M059J (cell line): ENCODE data around the gene CUZD1. TPM values are rescaled to one million over a fixed set of nuclear protein-coding genes. Genes with fewer than 3 reads are reported as not detected.
"Not testable (repeated sequence)": the region's sequence is repeated elsewhere in the genome, so short reads cannot be mapped to it uniquely, and the experiment has no call there.

ENCODE experiments used
- DNase-seq: peaks from one replicate; pipeline ENCODE4 v3.0.0-alpha.2; 2012; ENCODE audit warnings: low read depth
- total RNA-seq: library from RNA; depleted of rRNA; stranded (reverse); fragments of >200 nt; shearing (Covaris generic); gene quantifications from 2 replicates; pipeline ENCODE4 v1.2.3, GENCODE V29; 2014; rRNA removed

The CUZD1 gene, protein sequence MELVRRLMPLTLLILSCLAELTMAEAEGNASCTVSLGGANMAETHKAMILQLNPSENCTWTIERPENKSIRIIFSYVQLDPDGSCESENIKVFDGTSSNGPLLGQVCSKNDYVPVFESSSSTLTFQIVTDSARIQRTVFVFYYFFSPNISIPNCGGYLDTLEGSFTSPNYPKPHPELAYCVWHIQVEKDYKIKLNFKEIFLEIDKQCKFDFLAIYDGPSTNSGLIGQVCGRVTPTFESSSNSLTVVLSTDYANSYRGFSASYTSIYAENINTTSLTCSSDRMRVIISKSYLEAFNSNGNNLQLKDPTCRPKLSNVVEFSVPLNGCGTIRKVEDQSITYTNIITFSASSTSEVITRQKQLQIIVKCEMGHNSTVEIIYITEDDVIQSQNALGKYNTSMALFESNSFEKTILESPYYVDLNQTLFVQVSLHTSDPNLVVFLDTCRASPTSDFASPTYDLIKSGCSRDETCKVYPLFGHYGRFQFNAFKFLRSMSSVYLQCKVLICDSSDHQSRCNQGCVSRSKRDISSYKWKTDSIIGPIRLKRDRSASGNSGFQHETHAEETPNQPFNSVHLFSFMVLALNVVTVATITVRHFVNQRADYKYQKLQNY
- total RNA-seq: 0.02 and 0.05 TPM in 2 replicates

GRCh38 chr10:122845783-122846332 is at the start of gene CUZD1:
Gene CUZD1 (minus strand): TSS chr10:122845857. CDS start chr10:122845843, 14 bp downstream.
- no peak for DNase-seq

- peak; percentile 36 for DNase-seq
These were observed 48.7 kb upstream of the CUZD1 start for GRCh38 chr10:122894261-122894944.

- no peak for DNase-seq
These were observed 38.5 kb upstream of the CUZD1 start for GRCh38 chr10:122884166-122884565.

GRCh38 chr10:122882766-122883165 is 37.1 kb upstream of the CUZD1 start:
- DNase-seq: no peak

DNA sequence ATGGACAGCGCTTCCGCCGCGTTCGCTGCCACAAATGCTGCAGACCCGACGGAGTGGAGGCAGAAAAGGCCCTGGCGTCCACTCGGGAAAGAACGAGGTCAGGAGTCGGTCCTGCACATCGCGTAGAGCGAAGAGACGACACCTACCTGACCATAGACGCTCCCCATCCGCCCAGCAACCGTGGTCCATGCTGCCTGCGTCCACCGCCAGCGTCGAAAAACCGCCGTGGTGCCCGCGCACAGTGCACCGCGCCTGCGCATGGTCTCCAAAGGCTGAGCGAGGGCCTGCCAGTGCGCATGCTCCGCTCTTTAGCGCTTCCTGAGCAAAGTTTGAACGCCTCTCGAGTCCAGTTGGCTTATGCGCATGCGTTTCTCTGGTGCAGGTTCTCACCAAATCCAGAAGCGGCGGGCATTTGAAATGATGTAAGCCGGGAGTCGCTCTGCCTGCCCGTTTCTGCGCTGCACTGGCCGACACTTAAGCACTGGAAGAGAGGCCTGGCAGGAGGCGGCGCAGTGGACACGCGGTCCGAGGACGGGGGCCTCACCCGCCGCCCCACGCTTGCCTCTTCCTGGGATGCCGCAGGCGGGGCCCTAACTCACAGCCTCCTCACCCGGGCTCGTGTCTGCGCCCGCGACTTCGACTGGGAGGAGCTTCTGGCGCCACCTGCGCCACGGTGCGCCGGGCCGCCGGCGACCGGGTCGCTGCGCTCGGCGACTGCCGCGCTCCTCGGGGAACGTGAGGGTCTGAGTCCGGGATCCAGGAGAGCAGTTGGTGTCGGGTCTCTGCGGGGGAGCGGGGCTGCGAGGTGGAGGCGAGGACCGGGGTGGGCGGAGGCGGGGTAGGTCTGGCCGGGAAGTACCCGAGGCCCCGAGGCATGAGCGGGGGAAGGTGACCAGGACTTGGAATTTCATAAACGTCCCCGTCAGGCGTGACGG is 33.9 kb upstream of the CUZD1 start, which contains the start of gene FAM24B:
TSS of gene FAM24B (minus strand) at position 243 of the 935 bp plus-strand sequence. CDS start 29,066 bp downstream, outside the sequence.
- no peak for DNase-seq

DNA sequence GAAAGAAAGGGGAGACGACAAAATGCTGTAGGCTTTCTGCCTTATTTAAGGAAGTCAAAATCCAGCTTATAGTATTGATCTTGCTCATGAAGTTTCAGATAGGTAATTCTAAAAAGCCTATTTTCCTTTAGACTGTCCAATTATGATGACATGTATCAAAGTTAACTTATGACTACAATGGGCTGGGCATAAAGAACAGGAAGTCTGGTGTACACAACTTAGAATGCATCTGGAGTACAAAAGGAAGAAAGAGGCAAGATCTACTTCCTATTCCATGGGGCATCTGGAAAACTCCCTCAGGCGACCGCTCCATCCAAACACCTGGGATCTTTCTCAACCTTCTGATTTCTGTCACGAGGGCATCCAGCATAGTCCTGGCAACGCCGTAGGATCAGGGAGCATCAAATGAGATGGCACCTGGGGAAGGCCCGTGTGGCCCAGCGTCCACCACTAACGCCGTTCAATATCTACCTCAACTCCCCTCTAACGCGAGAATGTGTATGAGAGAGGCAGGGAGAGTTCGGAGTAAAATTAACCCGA is 33.2 kb upstream of the CUZD1 start:
- no peak for DNase-seq

DNA sequence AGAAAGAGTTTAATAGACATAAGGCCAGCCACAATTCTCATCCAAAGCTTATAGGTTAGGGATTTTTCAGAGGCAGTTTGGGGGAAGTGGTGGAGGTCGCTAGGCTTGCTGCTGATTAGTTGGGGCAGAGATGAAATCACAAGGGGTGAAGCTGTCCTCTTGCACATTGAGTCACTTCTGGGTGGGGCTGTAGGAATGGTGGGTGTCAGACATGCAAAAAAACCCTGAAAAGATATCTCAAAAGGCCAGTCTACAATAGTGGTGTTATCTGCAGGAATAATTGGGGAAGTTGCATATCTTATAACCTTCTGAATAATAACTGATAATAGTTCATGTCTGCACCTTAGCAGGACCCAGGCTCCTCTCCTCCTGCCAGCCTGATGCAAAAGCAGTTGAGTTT is 31.6 kb upstream of the CUZD1 start:
- DNase-seq: no peak

GRCh38 chr10:122876467-122876855 is 30.8 kb upstream of the CUZD1 start:
- no peak for DNase-seq

GRCh38 chr10:122875843-122876466 is 30.3 kb upstream of the CUZD1 start:
- no peak for DNase-seq

DNA sequence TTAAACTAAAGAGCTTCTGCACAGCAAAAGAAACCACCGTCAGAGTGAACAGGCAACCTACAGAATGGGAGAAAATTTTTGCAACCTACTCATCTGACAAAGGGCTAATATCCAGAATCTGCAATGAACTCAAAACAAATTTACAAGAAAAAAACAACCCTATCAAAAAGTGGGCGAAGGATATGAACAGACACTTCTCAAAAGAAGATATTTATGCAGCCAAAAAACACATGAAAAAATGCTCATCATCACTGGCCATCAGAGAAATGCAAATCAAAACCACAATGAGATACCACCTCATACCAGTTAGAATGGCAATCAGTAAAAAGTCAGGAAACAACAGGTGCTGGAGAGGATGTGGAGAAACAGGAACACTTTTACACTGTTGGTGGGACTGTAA is 26.3 kb upstream of the CUZD1 start:
- DNase-seq: not testable (repeated sequence)

DNA sequence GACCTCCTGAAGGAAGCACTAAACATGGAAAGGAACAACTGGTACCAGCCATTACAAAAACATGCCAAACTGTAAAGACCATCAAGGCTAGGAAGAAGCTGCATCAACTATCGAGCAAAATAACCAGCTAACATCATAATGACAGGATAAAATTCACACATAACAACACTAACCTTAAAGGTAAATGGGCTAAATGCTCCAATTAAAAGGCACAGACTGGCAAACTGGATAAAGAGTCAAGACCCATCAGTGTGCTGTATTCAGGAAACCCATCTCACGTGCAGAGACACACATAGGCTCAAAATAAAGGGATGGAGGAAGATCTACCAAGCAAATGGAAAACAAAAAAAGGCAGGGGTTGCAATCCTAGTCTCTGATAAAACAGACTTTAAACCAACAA is 23.1 kb upstream of the CUZD1 start:
- DNase-seq: not testable (repeated sequence)

DNA sequence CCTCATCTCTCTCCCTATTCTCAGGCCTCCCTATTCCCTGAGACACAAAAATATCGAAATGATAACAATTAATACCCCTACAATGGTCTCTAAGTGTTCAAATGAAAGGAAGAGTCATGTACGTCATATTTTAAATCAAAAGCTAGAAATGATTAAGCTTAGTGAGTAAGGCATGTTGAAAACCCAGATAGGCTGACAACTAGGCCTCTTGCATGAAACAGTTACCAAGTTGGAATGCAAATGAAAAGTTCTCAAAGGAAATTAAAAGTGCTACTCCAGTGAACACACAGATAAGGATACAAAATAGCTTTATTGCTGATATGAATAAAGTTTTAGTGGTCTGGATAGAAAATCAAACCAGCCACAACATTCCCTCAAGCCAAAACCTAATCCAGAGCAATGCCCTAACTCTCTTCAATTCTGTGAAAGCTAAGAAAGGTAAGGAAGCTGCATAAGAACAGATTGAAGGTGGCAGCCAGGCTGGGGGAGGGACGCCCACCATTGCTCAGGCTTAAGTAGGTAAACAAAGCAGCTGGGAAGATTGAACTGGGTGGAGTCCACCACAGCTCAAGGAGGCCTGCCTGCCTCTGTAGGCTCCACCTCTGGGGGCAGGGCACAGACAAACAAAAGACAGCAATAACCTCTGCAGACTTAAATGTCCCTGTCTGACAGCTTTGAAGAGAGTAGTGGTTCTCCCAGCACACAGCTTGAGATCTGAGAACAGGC is 21.3 kb upstream of the CUZD1 start:
- DNase-seq: not testable (repeated sequence)

DNA sequence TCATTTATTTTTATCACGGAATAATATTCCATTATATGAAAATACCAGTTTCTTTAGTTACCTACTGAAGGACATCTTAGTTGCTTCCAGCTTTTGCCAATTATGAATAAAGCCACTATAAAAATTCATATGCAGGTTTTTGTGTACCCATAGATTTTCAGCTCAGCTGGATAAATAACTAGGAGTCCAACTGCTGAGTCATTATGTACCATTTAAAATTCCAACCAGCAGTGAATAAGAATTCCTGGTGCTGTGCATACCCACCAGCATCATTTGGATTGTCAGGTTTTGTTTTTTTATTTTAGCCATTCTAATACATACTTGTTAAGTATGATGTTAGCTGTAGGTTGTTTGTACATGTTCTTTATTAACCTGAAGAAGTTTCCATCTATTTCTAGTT is 19.2 kb upstream of the CUZD1 start:
- peak; percentile 33 for DNase-seq

DNA sequence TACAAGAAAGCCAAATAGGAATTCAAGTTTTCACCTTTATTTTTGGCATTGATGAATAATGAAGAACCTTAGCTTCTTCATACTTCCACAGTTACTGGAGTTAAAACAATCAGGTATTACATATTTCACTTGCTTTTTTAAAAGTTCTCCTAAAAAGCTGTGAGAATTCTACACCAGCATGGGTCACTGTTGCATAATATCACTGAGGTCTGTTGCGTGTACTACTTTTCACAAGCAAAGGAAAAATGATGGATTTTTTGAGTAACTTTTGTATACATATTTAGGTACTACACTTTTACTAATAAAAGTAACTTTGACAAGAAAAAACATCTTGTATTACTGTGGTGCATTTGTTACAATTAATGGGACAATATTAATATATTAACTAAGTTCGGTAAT is 18.5 kb upstream of the CUZD1 start:
- no peak for DNase-seq

- no peak for DNase-seq
These were observed 17.8 kb upstream of the CUZD1 start for GRCh38 chr10:122863216-122864193.

DNA sequence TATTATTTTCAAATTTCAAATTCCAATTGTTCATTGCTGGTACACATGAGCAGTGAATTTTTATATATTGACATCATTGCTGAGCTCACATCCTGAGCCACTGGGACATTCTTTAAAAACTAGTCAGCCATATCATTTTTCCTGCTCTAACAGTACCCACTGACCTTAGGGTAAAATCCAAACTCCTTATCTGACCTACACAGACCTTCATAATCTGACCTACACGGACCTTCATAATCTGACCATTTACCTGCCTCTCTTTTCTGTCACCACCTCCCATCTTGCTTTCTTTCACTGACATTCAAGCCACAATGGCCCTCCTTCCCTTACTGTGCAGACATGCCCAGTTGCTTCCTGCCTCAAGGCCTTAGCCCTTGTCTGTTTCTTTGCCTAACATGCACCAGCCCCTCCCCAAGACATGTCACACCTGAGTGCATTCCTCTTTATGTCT is 16.1 kb upstream of the CUZD1 start:
- peak; percentile 70 for DNase-seq

DNA sequence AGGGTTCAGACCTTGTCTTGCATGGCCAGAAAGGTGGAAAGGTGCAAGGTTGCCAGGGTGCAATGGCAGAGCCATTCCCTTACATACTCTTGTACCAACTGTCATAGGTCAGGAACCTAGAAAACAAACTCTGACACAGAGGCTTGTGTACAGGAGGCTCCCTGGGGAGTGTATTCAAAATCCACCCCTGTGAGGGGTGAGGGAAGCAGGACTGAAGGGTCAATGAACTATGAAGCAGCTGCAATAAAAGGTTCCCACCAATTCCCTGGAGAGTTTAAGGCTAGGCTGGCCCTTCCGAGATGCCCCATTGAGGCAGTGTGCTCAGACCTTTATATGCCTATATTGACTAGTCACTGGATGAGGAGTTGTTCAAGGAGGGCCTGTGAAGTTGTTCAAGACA is 13.9 kb upstream of the CUZD1 start:
- no peak for DNase-seq

DNA sequence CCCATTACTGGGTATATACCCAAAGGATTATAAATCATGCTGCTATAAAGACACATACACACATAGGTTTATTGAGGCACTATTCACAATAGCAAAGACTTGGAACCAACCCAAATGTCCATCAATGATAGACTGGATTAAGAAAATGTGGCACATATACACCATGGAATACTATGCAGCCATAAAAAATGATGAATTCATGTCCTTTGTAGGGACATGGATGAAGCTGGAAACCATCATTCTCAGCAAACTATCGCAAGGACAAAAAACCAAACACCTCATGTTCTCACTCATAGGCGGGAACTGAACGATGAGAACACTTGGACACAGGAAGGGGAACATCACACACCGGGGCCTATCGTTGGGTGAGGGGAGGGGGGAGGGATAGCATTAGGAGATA is 12.4 kb upstream of the CUZD1 start:
- not testable (repeated sequence) for DNase-seq
